Measurements from ENCODE around the gene ZDHHC6.
"Not testable (repeated sequence)": the region's sequence is repeated elsewhere in the genome, so short reads cannot be mapped to it uniquely, and the experiment has no call there.

Gene ZDHHC6

DNA sequence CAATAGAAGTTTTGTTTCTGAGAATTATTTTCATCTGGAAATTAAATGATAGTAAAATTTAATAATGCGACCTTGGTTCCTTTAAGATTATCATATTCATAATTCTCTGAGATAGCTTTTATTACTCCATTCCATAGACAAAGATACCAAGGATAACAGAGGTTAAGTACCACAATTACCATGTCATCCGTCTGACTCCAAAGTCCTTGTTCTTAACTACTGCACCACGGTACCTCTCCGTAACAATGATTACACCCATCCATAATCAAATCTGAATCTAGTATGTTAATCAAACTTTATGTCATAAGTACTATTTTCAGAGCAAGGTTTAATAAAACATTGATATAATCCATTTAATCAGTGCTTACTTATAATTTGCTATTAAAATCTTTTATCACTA is 8.4 kb downstream of the ZDHHC6 start:
- Histone ChIP-seq H3K4me1 (ENCODE audit: control insufficient read depth, insufficient read depth, low read length) (no peaks in the 10 kb centered on the region), H3K27me3 (ENCODE audit: control insufficient read depth, insufficient read depth, low read length) (no peaks in the 10 kb centered on the region), H3K4me3 (ENCODE audit: low read length) (no peak overlapping the region), H3K9ac (ENCODE audit: low read length) (no peak overlapping the region), H3K9me3 (ENCODE audit: control insufficient read depth, low read length) (no peaks in the 10 kb centered on the region), H3K36me3 (ENCODE audit: control insufficient read depth, insufficient read depth, low read length) (peaks cover 7% of the 10 kb centered on the region)

DNA sequence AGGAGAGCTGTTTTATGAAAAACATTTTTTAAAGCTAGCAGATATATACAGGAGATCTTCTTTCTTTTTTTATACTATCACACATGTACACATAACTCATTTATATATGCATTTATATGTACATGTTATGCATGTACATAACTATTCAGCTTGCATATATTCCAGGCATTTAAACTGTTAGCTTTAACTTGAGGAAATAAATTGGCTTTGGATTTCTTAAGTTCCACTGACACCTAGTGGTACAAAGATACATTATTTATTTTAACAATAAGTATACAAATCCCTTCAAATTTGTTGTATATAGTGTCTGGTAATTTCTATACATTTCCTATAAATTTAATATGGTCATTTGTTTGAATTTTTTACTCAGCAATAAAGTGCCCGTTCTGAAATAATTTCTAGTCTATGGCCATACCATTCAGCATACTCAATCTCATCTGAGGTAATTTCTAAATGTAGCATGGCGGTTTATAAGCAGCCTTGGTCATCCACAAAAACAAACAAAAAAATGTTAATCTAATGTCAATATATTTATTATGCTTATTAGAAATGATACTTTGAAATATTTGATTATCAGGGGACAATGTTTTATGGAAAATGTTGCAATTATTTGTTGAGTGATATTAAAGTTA is 11.6 kb downstream of the ZDHHC6 start:
- no peaks in the 10 kb centered on the region for H3K4me1 ChIP-seq (ENCODE audit: control insufficient read depth, insufficient read depth, low read length)
- peaks cover 9% of the 10 kb centered on the region for H3K36me3 ChIP-seq (ENCODE audit: control insufficient read depth, insufficient read depth, low read length)
- no peaks in the 10 kb centered on the region for H3K27me3 ChIP-seq (ENCODE audit: control insufficient read depth, insufficient read depth, low read length)
- H3K4me3 ChIP-seq (ENCODE audit: low read length) = no peak overlapping the region
- no peaks in the 10 kb centered on the region for H3K9me3 ChIP-seq (ENCODE audit: control insufficient read depth, low read length)
- H3K9ac ChIP-seq (ENCODE audit: low read length) = no peak overlapping the region

DNA sequence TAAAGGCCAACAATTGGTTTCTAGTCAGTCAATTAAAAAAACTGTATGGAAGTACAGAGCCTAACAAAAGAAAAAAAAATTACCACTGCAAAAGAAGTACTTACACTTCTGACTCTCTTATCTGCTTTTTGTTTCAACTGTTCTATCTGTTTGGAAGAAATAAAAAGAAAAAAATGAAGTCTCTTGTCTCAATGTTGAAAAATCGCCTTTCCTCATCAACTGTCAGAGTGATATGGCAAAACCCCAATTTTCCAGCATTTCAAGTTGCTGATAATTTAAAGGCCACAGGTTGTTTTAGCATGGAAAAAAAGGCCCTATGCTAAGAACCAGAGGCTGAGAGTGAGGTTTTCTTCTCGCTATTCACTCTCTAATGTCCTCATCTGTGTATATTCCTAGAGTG is 13.6 kb downstream of the ZDHHC6 start:
- Histone ChIP-seq H3K9me3 (ENCODE audit: control insufficient read depth, low read length) (no peaks in the 10 kb centered on the region), H3K9ac (ENCODE audit: low read length) (no peak overlapping the region), H3K4me3 (ENCODE audit: low read length) (no peak overlapping the region), H3K4me1 (ENCODE audit: control insufficient read depth, insufficient read depth, low read length) (no peaks in the 10 kb centered on the region), H3K36me3 (ENCODE audit: control insufficient read depth, insufficient read depth, low read length) (peaks cover 9% of the 10 kb centered on the region), H3K27me3 (ENCODE audit: control insufficient read depth, insufficient read depth, low read length) (no peaks in the 10 kb centered on the region)

DNA sequence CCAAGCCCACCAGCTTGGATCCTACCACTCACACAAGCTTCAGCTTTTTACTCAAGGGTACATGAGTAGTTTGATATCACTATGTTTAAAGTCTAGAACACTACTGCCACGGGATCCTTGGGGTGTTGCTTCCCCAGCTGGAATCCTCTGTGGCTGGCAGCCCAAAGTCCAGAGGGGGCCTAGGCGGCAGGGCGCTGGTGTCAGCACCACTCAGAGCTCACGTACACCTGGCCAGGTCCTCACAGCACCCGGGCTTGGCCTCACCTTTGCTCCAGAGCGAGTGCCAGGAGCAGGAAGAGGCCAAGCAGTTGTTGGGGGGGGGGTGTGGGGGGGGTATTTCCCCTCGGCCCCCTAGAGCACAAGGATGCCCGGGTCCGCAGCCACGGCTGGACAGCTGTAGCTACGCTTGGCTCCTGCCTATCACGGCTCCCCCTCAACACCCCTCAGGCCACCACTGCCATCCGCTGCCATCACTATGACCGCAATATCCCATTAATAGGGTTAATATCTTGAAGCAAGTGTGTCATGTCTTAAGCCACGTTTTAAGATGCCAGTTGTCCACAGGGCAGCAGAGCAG is 17.0 kb downstream of the ZDHHC6 start:
- H3K4me3 ChIP-seq (ENCODE audit: low read length) = no peak overlapping the region
- no peaks in the 10 kb centered on the region for H3K9me3 ChIP-seq (ENCODE audit: control insufficient read depth, low read length)
- no peak overlapping the region for H3K9ac ChIP-seq (ENCODE audit: low read length)
- no peaks in the 10 kb centered on the region for H3K4me1 ChIP-seq (ENCODE audit: control insufficient read depth, insufficient read depth, low read length)
- peaks cover 4% of the 10 kb centered on the region for H3K36me3 ChIP-seq (ENCODE audit: control insufficient read depth, insufficient read depth, low read length)
- no peaks in the 10 kb centered on the region for H3K27me3 ChIP-seq (ENCODE audit: control insufficient read depth, insufficient read depth, low read length)

DNA sequence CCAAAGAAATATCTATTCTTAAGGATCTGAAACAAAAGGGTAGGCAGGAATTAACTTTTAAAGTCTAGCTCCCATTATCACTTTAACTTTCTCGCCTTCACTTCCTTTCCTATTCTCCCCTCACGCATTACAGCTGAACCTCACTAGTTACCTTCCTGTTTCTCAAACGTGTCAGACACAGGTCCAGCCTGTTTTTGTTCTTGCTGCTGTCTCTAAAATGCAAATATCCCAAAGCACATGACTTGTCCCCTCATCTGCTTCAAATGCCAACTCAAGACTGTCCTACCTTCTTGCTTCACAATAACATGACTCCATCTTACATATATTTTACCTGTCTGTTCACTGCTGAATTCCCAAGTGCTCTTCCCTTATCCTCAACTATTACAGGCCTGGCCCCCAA is 17.6 kb downstream of the ZDHHC6 start:
- Histone ChIP-seq H3K27me3 (ENCODE audit: control insufficient read depth, insufficient read depth, low read length) (no peaks in the 10 kb centered on the region), H3K4me3 (ENCODE audit: low read length) (no peak overlapping the region), H3K36me3 (ENCODE audit: control insufficient read depth, insufficient read depth, low read length) (peaks cover 4% of the 10 kb centered on the region), H3K9ac (ENCODE audit: low read length) (no peak overlapping the region), H3K9me3 (ENCODE audit: control insufficient read depth, low read length) (no peaks in the 10 kb centered on the region), H3K4me1 (ENCODE audit: control insufficient read depth, insufficient read depth, low read length) (no peaks in the 10 kb centered on the region)

DNA sequence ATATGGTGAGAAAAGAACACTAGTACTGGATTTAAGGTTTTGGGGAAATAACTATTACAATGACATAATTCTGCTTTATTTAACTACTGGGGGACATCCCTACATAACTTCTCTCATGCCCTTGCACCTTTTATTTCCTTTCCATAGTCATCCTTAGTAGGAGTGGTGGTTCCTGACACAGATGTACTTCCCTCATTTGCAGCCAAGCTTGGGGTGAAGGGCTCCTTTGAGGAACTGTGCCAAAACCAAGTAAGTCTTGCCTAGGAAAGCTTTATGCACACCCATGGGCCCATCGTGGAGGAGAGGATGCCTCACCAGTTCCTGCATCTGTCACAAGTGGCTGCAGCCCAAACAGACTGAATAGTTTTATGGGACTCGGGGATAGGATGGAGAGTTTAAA is 20.6 kb downstream of the ZDHHC6 start:
- H3K9me3 ChIP-seq (ENCODE audit: control insufficient read depth, low read length) = no peaks in the 10 kb centered on the region
- H3K4me1 ChIP-seq (ENCODE audit: control insufficient read depth, insufficient read depth, low read length) = no peaks in the 10 kb centered on the region
- no peaks in the 10 kb centered on the region for H3K27me3 ChIP-seq (ENCODE audit: control insufficient read depth, insufficient read depth, low read length)
- H3K9ac ChIP-seq (ENCODE audit: low read length) = no peak overlapping the region
- H3K36me3 ChIP-seq (ENCODE audit: control insufficient read depth, insufficient read depth, low read length) = no peaks in the 10 kb centered on the region
- H3K4me3 ChIP-seq (ENCODE audit: low read length) = no peak overlapping the region

DNA sequence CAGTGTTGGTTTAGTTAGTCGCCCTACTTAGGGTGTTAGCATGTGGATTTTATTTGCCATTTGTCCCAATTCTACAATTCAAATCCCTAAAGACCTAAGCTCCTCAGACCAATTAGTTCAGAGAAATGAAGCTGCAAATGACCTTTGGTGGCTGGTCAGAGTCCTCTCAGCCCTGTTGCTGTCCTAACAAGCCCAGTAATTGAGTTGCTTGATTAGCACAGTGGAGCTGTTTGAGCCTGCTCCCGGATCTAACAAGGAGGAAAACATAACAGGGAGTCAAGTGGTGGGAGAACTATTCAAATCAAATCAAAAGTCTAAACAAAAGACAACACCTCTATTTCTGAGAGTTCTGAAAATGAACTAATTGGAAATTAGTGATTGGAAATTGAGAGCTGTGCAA is 22.1 kb downstream of the ZDHHC6 start:
- H3K4me1 ChIP-seq (ENCODE audit: control insufficient read depth, insufficient read depth, low read length) = no peaks in the 10 kb centered on the region
- no peaks in the 10 kb centered on the region for H3K27me3 ChIP-seq (ENCODE audit: control insufficient read depth, insufficient read depth, low read length)
- no peaks in the 10 kb centered on the region for H3K36me3 ChIP-seq (ENCODE audit: control insufficient read depth, insufficient read depth, low read length)
- no peak overlapping the region for H3K4me3 ChIP-seq (ENCODE audit: low read length)
- H3K9ac ChIP-seq (ENCODE audit: low read length) = no peak overlapping the region
- no peaks in the 10 kb centered on the region for H3K9me3 ChIP-seq (ENCODE audit: control insufficient read depth, low read length)

DNA sequence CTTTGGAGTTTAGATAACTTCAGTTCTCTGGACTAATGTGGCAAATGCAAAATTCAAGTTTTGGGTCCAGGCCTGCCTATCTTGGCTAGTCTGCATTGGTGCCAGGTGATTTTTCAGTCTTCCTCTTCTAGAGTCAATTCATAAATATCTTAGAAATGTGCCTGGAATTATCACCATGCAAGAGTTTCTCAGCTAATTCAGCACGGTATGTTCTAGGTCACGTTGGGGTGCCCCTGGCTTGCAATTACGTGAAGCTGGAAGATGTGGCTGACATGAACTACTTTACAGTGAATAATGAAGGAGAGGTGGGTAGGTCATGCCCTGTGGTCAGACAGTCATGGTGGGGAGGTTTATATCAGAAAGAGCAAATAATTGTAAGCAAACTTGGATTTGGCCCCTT is 25.0 kb downstream of the ZDHHC6 start:
- peaks cover 6% of the 10 kb centered on the region for H3K36me3 ChIP-seq (ENCODE audit: control insufficient read depth, insufficient read depth, low read length)
- no peaks in the 10 kb centered on the region for H3K9me3 ChIP-seq (ENCODE audit: control insufficient read depth, low read length)
- H3K4me3 ChIP-seq (ENCODE audit: low read length) = no peak overlapping the region
- H3K4me1 ChIP-seq (ENCODE audit: control insufficient read depth, insufficient read depth, low read length) = no peaks in the 10 kb centered on the region
- no peak overlapping the region for H3K9ac ChIP-seq (ENCODE audit: low read length)
- H3K27me3 ChIP-seq (ENCODE audit: control insufficient read depth, insufficient read depth, low read length) = no peaks in the 10 kb centered on the region

DNA sequence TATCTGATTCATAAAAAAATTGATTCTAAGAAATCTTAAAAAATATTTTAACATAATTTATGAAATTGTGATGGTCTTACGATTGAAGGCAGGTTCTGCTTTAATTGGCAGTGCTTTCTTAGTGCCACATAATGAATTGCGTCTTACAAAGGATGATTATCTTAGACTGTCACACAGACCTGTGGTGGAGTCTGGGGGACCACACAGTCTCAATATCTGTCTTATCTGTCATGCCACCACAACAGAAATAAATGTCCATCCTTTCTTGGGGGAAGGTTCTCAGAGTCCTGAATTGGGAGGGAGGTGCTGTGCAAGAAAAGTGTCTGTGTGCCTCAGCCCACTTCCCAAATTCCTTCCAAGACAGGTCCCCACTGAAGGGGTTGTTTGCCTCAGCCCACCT is 34.0 kb downstream of the ZDHHC6 start:
- Histone ChIP-seq H3K4me1 (ENCODE audit: control insufficient read depth, insufficient read depth, low read length) (no peaks in the 10 kb centered on the region), H3K9ac (ENCODE audit: low read length) (no peak overlapping the region), H3K4me3 (ENCODE audit: low read length) (no peak overlapping the region), H3K27me3 (ENCODE audit: control insufficient read depth, insufficient read depth, low read length) (no peaks in the 10 kb centered on the region), H3K9me3 (ENCODE audit: control insufficient read depth, low read length) (no peaks in the 10 kb centered on the region), H3K36me3 (ENCODE audit: control insufficient read depth, insufficient read depth, low read length) (peaks cover 8% of the 10 kb centered on the region)

DNA sequence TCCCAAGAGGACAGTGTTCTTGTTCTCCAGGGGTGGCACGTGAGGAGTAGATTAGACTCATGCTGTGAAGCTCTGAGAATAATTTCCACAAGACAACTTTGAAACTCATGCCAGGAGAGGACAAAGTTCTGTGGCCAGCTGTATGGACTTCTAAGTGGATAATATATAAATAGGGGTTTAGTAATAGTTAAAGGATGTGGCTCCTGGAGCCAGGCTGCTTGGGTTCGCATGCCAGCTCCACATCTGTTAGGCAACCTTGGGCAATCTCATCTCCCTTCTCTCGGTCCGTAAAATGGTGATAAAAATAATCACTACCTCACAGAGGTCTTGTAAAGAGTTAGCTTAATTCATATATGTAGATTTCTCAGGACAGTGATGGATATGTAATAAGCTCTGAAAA is 37.0 kb downstream of the ZDHHC6 start:
- Histone ChIP-seq H3K4me3 (ENCODE audit: low read length) (no peak overlapping the region), H3K36me3 (ENCODE audit: control insufficient read depth, insufficient read depth, low read length) (peaks cover 6% of the 10 kb centered on the region)

DNA sequence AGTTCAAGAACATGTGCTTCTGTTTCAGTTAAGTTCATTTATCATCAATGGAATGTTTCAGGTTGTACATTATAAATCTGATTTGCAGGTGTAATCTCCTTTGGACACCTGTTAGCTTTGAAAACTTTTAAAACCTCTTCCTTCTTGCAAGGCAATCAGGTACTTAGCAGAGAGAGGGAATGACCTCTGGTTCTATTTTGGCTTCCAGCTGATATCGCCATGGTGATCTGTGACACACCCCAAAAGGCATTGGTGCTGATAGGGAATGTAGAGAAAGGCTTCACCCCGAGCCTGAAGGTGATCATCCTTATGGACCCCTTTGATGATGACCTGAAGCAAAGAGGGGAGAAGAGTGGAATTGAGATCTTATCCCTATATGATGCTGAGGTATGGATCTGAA is 37.4 kb downstream of the ZDHHC6 start:
- H3K27me3 ChIP-seq (ENCODE audit: control insufficient read depth, insufficient read depth, low read length) = no peaks in the 10 kb centered on the region
- H3K36me3 ChIP-seq (ENCODE audit: control insufficient read depth, insufficient read depth, low read length) = peaks cover 6% of the 10 kb centered on the region
- H3K4me3 ChIP-seq (ENCODE audit: low read length) = no peak overlapping the region

More for the DNA sequence above, 37.0 kb downstream of the ZDHHC6 start:
- H3K9ac ChIP-seq (ENCODE audit: low read length) = no peak overlapping the region
- no peaks in the 10 kb centered on the region for H3K9me3 ChIP-seq (ENCODE audit: control insufficient read depth, low read length)
- no peaks in the 10 kb centered on the region for H3K4me1 ChIP-seq (ENCODE audit: control insufficient read depth, insufficient read depth, low read length)
- no peaks in the 10 kb centered on the region for H3K27me3 ChIP-seq (ENCODE audit: control insufficient read depth, insufficient read depth, low read length)

DNA sequence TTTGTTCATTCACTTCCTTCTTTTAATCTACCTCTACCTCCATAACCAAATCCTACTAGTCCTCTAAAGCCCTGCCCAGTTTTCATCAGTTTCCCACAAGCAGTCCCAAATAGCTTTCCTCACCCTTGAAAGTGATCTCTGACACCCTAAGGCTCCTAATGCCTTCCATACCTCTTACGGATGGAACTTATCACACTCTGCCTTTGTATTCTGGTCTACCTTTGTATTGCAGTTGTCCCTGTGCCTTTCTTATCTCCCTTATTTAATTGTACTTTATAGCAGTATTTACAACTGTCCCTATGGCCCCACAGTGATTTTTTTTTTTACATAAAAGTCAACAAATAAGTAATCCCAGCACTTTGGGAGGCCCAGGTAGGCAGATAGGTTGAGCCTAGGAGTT is 39.0 kb downstream of the ZDHHC6 start:
- no peak overlapping the region for H3K4me3 ChIP-seq (ENCODE audit: low read length)
- H3K9ac ChIP-seq (ENCODE audit: low read length) = no peak overlapping the region
- no peaks in the 10 kb centered on the region for H3K27me3 ChIP-seq (ENCODE audit: control insufficient read depth, insufficient read depth, low read length)
- H3K9me3 ChIP-seq (ENCODE audit: control insufficient read depth, low read length) = no peaks in the 10 kb centered on the region
- H3K4me1 ChIP-seq (ENCODE audit: control insufficient read depth, insufficient read depth, low read length) = peaks cover 8% of the 10 kb centered on the region
- H3K36me3 ChIP-seq (ENCODE audit: control insufficient read depth, insufficient read depth, low read length) = peaks cover 6% of the 10 kb centered on the region

More for the DNA sequence above, 37.4 kb downstream of the ZDHHC6 start:
- no peaks in the 10 kb centered on the region for H3K9me3 ChIP-seq (ENCODE audit: control insufficient read depth, low read length)
- no peaks in the 10 kb centered on the region for H3K4me1 ChIP-seq (ENCODE audit: control insufficient read depth, insufficient read depth, low read length)
- no peak overlapping the region for H3K9ac ChIP-seq (ENCODE audit: low read length)

DNA sequence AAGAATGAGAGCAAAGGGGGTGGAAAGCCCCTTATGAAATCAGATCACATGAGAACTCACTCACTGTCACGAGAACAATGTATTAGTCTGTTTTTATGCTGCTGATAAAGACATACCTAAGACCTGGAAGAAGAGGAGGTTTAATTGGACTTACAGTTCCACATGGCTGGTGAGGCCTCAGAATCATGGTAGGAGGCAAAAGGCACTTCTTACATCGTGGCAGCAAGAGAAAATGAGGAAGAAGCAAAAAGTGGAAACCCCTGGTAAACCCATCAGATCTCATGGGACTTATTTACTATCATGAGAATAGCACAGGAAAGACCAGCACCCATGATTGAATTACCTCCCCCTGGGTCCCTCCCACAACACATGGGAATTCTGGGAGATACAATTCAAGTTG is 39.9 kb downstream of the ZDHHC6 start:
- not testable (repeated sequence) for H3K36me3 ChIP-seq (ENCODE audit: control insufficient read depth, insufficient read depth, low read length); H3K27me3 ChIP-seq (ENCODE audit: control insufficient read depth, insufficient read depth, low read length); H3K9me3 ChIP-seq (ENCODE audit: control insufficient read depth, low read length); H3K9ac ChIP-seq (ENCODE audit: low read length); H3K4me3 ChIP-seq (ENCODE audit: low read length)
- peaks cover 16% of the 10 kb centered on the region for H3K4me1 ChIP-seq (ENCODE audit: control insufficient read depth, insufficient read depth, low read length)
